Choroid plexus epithelial cell (primary cell): ENCODE results near the gene CCL4.
"Not testable (repeated sequence)": the region's sequence is repeated elsewhere in the genome, so short reads cannot be mapped to it uniquely, and the experiment has no call there.

Experiments used
- DNase-seq: peaks from one replicate; pipeline ENCODE4 v3.0.0-alpha.2; 2010; ENCODE audit warnings: low read depth
- H3K4me3 ChIP-seq: 2 replicates; pipeline ENCODE4 v1.5.1; 2011; ENCODE audit warnings: low read depth, mild to moderate bottlenecking, control low read depth, low read length, moderate library complexity
- TF ChIP-seq, protein P1 (sequence below): conservative IDR thresholded peaks from 2 replicates; pipeline ENCODE4 v1.5.1; 2011; ENCODE audit warnings: low read depth, mild to moderate bottlenecking, control low read depth, inconsistent platforms, low read length, moderate library complexity

Gene CCL4

DNA sequence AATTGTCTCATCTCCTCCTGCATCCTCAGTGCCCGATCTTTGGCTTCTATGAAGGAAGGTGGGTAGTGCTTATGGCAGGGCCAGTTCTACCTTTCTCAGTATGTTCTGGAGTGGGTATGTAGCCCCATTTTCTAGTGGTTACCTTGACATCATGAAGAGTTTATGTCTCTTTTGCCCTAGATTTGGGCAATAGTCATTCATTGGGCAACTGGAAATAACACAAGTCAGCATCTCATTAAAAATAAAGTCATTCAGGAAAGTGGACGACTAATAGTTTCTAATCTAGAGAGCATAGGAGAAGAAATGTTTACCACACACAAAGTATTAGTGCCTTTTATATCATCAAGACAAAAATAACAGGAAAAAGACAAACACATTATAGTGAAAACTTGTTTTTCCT lies 19.9 kb upstream of the CCL4 start:
- DNase-seq = not testable (repeated sequence)

DNA sequence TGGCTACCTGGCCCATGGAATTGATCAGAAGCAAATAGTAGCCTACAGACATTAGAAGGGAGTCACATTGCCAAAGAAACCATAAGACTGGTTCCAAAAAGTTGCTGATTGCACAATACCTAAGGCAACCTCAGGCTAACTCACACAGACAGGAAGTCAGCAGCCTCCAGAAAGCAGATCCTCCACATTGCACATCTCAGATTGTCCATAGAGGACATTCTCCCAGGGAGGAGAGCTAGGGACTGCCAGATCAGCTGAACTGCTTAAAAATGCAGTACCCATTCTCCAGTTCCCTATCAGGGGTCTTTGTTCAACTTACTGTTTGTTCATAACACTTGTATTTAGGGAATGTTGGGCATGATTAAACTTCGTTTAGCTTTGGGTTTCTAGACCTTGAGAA lies 17.9 kb upstream of the CCL4 start:
- TF ChIP-seq, protein P1, sequence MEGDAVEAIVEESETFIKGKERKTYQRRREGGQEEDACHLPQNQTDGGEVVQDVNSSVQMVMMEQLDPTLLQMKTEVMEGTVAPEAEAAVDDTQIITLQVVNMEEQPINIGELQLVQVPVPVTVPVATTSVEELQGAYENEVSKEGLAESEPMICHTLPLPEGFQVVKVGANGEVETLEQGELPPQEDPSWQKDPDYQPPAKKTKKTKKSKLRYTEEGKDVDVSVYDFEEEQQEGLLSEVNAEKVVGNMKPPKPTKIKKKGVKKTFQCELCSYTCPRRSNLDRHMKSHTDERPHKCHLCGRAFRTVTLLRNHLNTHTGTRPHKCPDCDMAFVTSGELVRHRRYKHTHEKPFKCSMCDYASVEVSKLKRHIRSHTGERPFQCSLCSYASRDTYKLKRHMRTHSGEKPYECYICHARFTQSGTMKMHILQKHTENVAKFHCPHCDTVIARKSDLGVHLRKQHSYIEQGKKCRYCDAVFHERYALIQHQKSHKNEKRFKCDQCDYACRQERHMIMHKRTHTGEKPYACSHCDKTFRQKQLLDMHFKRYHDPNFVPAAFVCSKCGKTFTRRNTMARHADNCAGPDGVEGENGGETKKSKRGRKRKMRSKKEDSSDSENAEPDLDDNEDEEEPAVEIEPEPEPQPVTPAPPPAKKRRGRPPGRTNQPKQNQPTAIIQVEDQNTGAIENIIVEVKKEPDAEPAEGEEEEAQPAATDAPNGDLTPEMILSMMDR = no peak
- DNase-seq = peak; percentile 41
- H3K4me3 ChIP-seq = no peak overlapping the region

More for the DNA sequence above, 19.9 kb upstream of the CCL4 start:
- not testable (repeated sequence) for H3K4me3 ChIP-seq

DNA sequence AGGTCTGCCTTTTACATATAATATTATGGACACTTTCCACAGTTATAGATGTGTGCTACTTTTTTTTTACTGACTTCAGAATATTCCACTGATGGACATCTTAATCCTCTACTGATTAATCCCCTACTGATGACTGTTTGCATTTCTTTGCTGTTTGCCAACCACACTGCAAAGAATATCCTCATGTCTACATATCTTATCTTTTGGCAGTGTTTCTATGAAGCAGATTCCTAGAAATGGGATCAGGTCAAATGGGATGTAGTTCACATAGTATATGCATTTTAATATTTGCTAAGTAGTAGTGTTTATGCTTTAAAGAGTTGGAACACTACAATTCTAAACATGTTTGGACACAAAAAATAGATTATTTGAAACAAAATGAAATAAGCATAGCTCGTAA lies 16.8 kb upstream of the CCL4 start:
- TF ChIP-seq, protein P1 = no peak
- DNase-seq = no peak
- no peak overlapping the region for H3K4me3 ChIP-seq

DNA sequence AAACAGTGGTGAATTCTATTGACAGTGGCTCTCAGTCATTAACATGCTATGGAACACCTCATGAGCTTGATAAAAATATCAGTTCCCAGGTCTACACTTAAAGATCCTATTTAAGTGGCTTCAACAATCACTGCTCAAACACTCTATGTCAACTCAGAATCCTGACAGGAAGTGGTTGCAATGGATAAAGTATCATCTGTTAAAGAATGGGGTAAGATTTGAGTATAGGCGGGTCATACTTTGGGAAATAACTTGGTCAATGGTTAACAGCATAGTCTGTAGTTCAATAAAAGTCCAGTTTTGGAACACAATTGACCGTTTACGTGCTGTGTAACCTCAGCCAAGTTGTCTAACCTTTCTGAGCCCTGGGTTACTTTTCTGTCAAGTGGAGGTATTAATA lies 16.2 kb upstream of the CCL4 start:
- not testable (repeated sequence) for DNase-seq, H3K4me3 ChIP-seq

DNA sequence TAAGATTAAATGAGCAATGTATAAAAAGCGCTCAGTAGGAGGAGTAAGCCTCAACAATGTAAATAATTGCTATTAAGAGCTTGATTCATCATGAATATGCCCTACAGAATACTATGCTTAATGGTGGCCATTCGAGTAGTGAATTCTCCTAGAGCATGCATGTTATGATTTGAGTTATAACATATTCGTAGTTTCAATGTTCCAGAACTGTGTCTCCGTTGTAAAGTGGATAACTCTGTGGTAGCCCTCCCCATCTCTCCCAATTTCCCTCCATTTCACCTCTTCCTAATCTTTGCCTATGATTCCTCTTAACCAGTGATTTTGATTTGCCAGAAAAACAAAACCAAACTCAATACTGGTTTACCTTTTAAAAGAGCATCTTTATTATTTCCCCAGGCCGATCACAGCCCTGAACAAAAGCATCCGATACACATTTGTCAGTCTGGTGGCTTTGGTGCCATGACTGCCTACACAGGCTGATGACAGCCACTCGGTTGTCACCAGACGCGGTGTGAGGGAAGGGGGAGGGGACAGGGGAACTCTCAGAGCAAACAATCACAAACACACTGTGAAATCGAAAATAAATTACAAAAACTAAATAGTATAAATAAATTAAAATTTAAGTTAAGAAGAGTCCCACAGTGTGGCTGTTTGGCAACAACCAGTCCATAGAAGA lies 15.6 kb upstream of the CCL4 start:
- not testable (repeated sequence) for DNase-seq, H3K4me3 ChIP-seq

DNA sequence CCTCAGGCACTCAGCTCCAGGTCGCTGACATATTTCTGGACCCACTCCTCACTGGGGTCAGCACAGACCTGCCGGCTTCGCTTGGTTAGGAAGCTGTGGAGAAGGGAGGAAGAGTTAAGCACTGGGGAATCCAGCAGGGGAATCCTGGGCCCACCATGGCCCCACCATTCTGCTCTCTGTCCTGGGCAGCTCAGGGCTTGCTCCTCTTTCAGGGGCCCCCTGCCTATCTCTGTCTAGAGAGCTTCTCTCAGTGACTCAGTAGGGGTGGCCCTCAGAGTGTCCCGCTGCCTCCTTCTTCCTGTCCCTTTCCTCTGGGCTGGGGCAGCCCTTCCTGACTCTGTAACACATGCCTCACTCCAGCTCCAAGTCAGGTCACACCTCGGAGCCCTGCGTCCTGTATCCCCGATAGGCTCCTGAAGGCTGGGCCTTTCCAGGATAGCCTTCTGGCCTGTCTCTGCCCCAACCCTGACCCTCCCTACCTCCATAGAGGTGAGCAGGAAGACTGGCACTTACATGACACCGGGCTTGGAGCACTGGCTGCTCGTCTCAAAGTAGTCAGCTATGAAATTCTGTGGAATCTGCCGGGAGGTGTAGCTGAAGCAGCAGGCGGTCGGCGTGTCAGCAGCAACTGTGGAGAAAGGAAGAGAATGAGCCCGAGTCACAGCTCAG lies 14.8 kb upstream of the CCL4 start:
- peak; percentile 7 for DNase-seq
- no peak overlapping the region for H3K4me3 ChIP-seq
- TF ChIP-seq, protein P1 = no peak

DNA sequence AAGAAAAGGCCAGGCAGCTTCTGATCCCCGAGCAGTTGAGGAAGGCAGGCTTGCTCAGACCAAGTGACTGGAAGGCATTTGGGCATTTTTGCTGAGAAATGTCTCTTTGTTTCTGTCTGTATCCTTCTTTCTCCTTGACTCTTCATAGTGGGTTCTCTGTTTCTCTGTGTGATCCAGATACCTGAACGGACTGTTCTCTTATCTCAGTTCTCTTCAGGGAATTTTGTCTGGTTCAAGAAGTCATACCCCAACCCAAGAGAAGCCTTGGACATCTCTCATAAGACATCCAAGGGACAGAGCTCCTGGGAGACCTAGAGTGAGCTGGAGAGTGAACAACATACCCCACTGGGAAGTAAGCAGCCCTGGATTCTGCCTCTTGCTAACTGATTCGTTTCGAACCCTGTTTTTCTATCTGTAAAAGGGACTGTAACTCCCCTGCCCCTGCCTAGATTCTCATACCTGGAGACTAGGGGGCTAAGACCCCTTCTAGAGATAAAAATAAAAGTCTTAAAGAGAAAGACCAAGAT lies 14.2 kb upstream of the CCL4 start:
- no peak for DNase-seq

DNA sequence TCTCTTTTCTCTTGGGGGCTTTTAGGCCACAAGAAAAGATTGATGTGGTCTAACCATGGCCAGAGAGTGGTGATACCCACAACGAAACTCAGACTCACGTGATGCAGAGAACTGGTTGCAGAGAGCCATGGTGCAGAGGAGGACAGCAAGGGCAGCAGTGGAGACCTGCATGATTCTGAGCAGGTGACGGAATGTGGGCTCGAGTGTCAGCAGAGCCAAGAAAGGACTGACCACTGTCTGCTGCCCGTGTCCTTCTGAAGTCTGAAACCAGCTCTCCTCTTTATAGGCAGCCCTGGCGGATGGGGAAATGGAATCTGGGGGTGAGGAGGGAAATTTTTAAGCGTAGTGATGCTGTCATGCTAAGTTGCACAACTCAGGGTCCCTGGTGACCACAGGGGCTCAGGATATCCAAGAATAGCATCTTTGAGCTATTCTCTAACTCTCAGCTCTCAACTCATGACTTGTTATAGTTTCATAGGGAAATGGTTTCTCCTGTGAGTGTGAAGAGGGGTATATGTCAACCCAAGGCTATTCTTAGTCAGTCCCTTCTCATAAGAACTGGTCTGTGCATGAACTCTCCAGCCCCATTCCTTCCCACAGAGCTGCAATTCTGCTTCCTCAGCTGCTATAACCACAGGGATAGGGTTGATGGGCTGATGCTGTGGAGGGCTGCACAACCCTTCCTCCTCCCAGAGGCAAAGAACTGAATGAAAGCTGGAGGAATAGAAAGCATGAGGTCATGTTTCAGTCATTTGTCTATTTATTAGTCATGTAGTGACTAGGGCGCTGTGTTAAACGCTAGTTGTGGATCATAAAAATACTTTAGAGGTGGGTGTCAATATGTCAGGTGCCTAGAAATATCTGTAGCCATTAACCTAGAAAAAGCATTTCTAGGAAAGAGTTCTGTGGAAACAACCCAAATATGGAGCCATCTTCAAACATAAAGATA lies 13.5 kb upstream of the CCL4 start, which contains the start of gene CCL3:
Gene CCL3, minus strand, starts transcription at position 256 of the 949 bp plus-strand sequence. Its CDS starts 85 bp downstream, at position 171.
- H3K4me3 ChIP-seq = no peak within 1 kb of the TSS
- TF ChIP-seq, protein P1 = no peak
- DNase-seq = no peak

More for the DNA sequence above, 14.2 kb upstream of the CCL4 start:
- TF ChIP-seq, protein P1 = no peak
- H3K4me3 ChIP-seq = no peak overlapping the region
